ENCODE data around the gene SLC4A9.
A peak's percentile ranks its signal among the peaks of the same experiment; 100 is the strongest.
"Not testable (repeated sequence)": the region's sequence is repeated elsewhere in the genome, so short reads cannot be mapped to it uniquely, and the experiment has no call there.

The SLC4A9 gene

GRCh38 chr5:140420665-140421361 is 60.8 kb downstream of the SLC4A9 start:
- in situ Hi-C loops (cut with HindIII; ENCODE audit: low pct_ligation_motif_present, low sequenced_read_pairs) = no loop called here
- Histone ChIP-seq H3K27ac (no peak overlapping the region), H3K27me3 (replicated peaks) (no peaks in the 10 kb centered on the region)

GRCh38 chr5:140421375-140421774 is 61.4 kb downstream of the SLC4A9 start:
- DNase-seq; H3K27ac ChIP-seq; H3K4me3 ChIP-seq (ENCODE audit: low read depth, low read length); H3K27me3 ChIP-seq (replicated peaks); in situ Hi-C loops (cut with HindIII; ENCODE audit: low pct_ligation_motif_present, low sequenced_read_pairs); H3K36me3 ChIP-seq (replicated peaks): not testable (repeated sequence)

More at GRCh38 chr5:140420665-140421361, 60.8 kb downstream of the SLC4A9 start:
- TF ChIP-seq CTCF (IDR thresholded peaks at IDR 0.05; ENCODE audit: low read depth, low read length, missing control alignments) = no peak
- DNase-seq = no peak
- Histone ChIP-seq H3K4me3 (ENCODE audit: low read depth, low read length) (no peak overlapping the region), H3K36me3 (replicated peaks) (no peaks in the 10 kb centered on the region)

GRCh38 chr5:140423609-140424008 is 63.6 kb downstream of the SLC4A9 start:
- Histone ChIP-seq H3K36me3 (replicated peaks) (no peaks in the 10 kb centered on the region), H3K27ac (no peak overlapping the region), H3K4me3 (ENCODE audit: low read depth, low read length) (no peak overlapping the region), H3K27me3 (replicated peaks) (no peaks in the 10 kb centered on the region)
- DNase-seq = no peak
- in situ Hi-C loops (cut with HindIII; ENCODE audit: low pct_ligation_motif_present, low sequenced_read_pairs) = no loop called here
- TF ChIP-seq CTCF (IDR thresholded peaks at IDR 0.05; ENCODE audit: low read depth, low read length, missing control alignments) = no peak

- Histone ChIP-seq H3K27me3 (replicated peaks) (no peaks in the 10 kb centered on the region), H3K4me3 (ENCODE audit: low read depth, low read length) (no peak overlapping the region), H3K36me3 (replicated peaks) (no peaks in the 10 kb centered on the region), H3K27ac (no peak overlapping the region)
- TF ChIP-seq CTCF (IDR thresholded peaks at IDR 0.05; ENCODE audit: low read depth, low read length, missing control alignments) = no peak
- peak; percentile 14 for DNase-seq
- in situ Hi-C loops (cut with HindIII; ENCODE audit: low pct_ligation_motif_present, low sequenced_read_pairs) = no loop called here
Observed at GRCh38 chr5:140424135-140424534, 64.1 kb downstream of the SLC4A9 start.
